ENCODE data around the gene PCK2.

The PCK2 gene

GRCh38 chr14:24114532-24115421 lies 20.7 kb downstream of the PCK2 start, which contains the start of the genes DCAF11 and NRL:
TSS of gene DCAF11 (plus strand) at chr14:24114777. CDS start at chr14:24115595, 818 bp downstream.
TSS of gene NRL (minus strand) at chr14:24114949. CDS start at chr14:24082848, 32,101 bp downstream.
- peak; percentile 90 for FAIRE-seq
- peak; percentile 98 for DNase-seq (ENCODE audit: low spot score)

GRCh38 chr14:24115422-24116127 lies 21.5 kb downstream of the PCK2 start:
- FAIRE-seq, result no peak
- DNase-seq (ENCODE audit: low spot score), result no peak

GRCh38 chr14:24116128-24116814 lies 22.2 kb downstream of the PCK2 start:
- FAIRE-seq (no peak), DNase-seq (ENCODE audit: low spot score) (no peak)

- FAIRE-seq (no peak), DNase-seq (ENCODE audit: low spot score) (no peak)
Observed at GRCh38 chr14:24117179-24117578, 23.1 kb downstream of the PCK2 start.

GRCh38 chr14:24119691-24120090 lies 25.6 kb downstream of the PCK2 start:
- FAIRE-seq, result no peak
- DNase-seq (ENCODE audit: low spot score), result no peak

GRCh38 chr14:24121210-24121609 lies 27.1 kb downstream of the PCK2 start:
- FAIRE-seq (no peak), DNase-seq (ENCODE audit: low spot score) (no peak)

- no peak for DNase-seq (ENCODE audit: low spot score)
- FAIRE-seq, result no peak
Observed at GRCh38 chr14:24122416-24122815, 28.3 kb downstream of the PCK2 start.

- no peak for FAIRE-seq
- DNase-seq (ENCODE audit: low spot score), result no peak
Observed at GRCh38 chr14:24122898-24123297, 28.8 kb downstream of the PCK2 start.

- FAIRE-seq, result no peak
- no peak for DNase-seq (ENCODE audit: low spot score)
Observed at GRCh38 chr14:24123424-24124417, 29.6 kb downstream of the PCK2 start.

- FAIRE-seq, result no peak
- no peak for DNase-seq (ENCODE audit: low spot score)
Observed at GRCh38 chr14:24126939-24127338, 32.8 kb downstream of the PCK2 start.

- DNase-seq (ENCODE audit: low spot score) (no peak), FAIRE-seq (no peak)
Observed at GRCh38 chr14:24127673-24128072, 33.6 kb downstream of the PCK2 start.

GRCh38 chr14:24129410-24129998 lies 35.4 kb downstream of the PCK2 start:
- DNase-seq (ENCODE audit: low spot score), result no peak
- no peak for FAIRE-seq

- no peak for DNase-seq (ENCODE audit: low spot score)
- no peak for FAIRE-seq
Observed at GRCh38 chr14:24130380-24130716, 36.2 kb downstream of the PCK2 start, which contains the start of gene FITM1. TSS of gene FITM1 (plus strand) at chr14:24130659. CDS start at chr14:24131564, 905 bp downstream.

- DNase-seq (ENCODE audit: low spot score) (no peak), FAIRE-seq (no peak)
Observed at GRCh38 chr14:24130717-24131548, 36.8 kb downstream of the PCK2 start.

- DNase-seq (ENCODE audit: low spot score) (no peak), FAIRE-seq (no peak)
Observed at GRCh38 chr14:24131549-24131966, 37.4 kb downstream of the PCK2 start.

GRCh38 chr14:24132061-24132685 lies 38.1 kb downstream of the PCK2 start:
- DNase-seq (ENCODE audit: low spot score) (no peak), FAIRE-seq (no peak)

GRCh38 chr14:24132976-24133375 lies 38.9 kb downstream of the PCK2 start:
- FAIRE-seq, result no peak

GRCh38 chr14:24133735-24134134 lies 39.6 kb downstream of the PCK2 start:
- DNase-seq (ENCODE audit: low spot score) (no peak), FAIRE-seq (no peak)

More at GRCh38 chr14:24132976-24133375, 38.9 kb downstream of the PCK2 start:
- no peak for DNase-seq (ENCODE audit: low spot score)

GRCh38 chr14:24135584-24135833 lies 41.4 kb downstream of the PCK2 start:
- DNase-seq (ENCODE audit: low spot score) (no peak), FAIRE-seq (no peak)
